Mesothelial cell of epicardium (in vitro differentiated cells): ENCODE results near the gene LRP2BP. TPM values are rescaled to one million over a fixed set of nuclear protein-coding genes. Genes with fewer than 3 reads are reported as not detected.
"Not testable (repeated sequence)": the region's sequence is repeated elsewhere in the genome, so short reads cannot be mapped to it uniquely, and the experiment has no call there.

Experiments used
- DNase-seq, 2 experiments: peaks; one replicate each; pipeline ENCODE4 v3.0.0; 2021; ENCODE audit warnings: low spot score in 2 of 2; ENCODE audit not compliant: unreplicated experiment in 2 of 2
- H3K27ac Mint-ChIP-seq: 2 replicates; pipeline ENCODE4 v1.8.0; 2021; ENCODE audit warnings: mixed read lengths
- H3K27me3 Mint-ChIP-seq: 2 replicates; pipeline ENCODE4 v1.8.0; 2021; ENCODE audit warnings: low read depth, mixed read lengths
- H3K36me3 Mint-ChIP-seq: 2 replicates; pipeline ENCODE4 v1.8.0; 2021; ENCODE audit warnings: mixed read lengths
- H3K4me1 Mint-ChIP-seq: 2 replicates; pipeline ENCODE4 v1.8.0; 2021; ENCODE audit warnings: mixed read lengths
- H3K4me3 Mint-ChIP-seq: 2 replicates; pipeline ENCODE4 v1.8.0; 2021; ENCODE audit warnings: mild to moderate bottlenecking, moderate library complexity, mixed read lengths
- H3K9me3 Mint-ChIP-seq: 2 replicates; pipeline ENCODE4 v1.8.0; 2021; ENCODE audit warnings: mixed read lengths
- CTCF ChIP-seq: fragments of 200-600 bp; sonication (generic); IDR thresholded peaks from one replicate; pipeline ENCODE4 v1.5.0; 2021; ENCODE audit warnings: antibody characterized with exemption; ENCODE audit not compliant: unreplicated experiment
- total RNA-seq: library from RNA; stranded (reverse); gene quantifications from 3 replicates; pipeline ENCODE4 v1.2.1, GENCODE V29; 2021

The LRP2BP gene
- total RNA-seq, 1 donor from 2014 or later: 1.6 TPM

GRCh38 chr4:185363251-185363650, 32.5 kb downstream of the LRP2BP start:
- H3K36me3 Mint-ChIP-seq: peaks cover under 1% of the 10 kb centered on the region
- H3K27ac Mint-ChIP-seq: no peak overlapping the region
- no peak for DNase-seq
- no peaks in the 10 kb centered on the region for H3K9me3 Mint-ChIP-seq
- H3K4me3 Mint-ChIP-seq: no peak overlapping the region
- H3K27me3 Mint-ChIP-seq: no peaks in the 10 kb centered on the region
- peaks cover 9% of the 10 kb centered on the region for H3K4me1 Mint-ChIP-seq
- TF ChIP-seq CTCF: no peak

GRCh38 chr4:185362570-185362969, 33.2 kb downstream of the LRP2BP start:
- H3K36me3 Mint-ChIP-seq, H3K27me3 Mint-ChIP-seq, H3K9me3 Mint-ChIP-seq, H3K4me3 Mint-ChIP-seq, DNase-seq, H3K27ac Mint-ChIP-seq, H3K4me1 Mint-ChIP-seq: not testable (repeated sequence)

DNA sequence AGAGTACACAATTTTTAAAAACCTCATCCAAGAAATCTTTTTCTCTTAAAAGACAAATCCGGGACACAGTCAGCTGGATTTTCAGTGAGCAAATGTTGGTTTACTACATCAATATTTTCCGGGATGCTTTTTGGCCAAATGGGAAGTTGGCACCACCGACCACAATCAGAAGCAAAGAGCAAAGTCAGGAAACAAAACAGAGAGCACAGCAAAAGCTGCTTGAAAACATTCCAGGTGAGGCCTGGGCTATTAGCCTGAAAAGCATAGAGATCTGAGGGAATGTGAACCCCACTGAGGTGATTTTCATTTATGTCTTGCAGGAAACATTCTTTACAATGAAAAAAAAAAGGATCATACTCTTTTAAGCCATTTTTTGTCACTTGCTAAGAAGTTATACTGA, 33.9 kb downstream of the LRP2BP start:
- no peak for DNase-seq
- Mint-ChIP-seq H3K27ac (no peak overlapping the region), H3K27me3 (no peaks in the 10 kb centered on the region), H3K4me3 (no peak overlapping the region), H3K9me3 (no peaks in the 10 kb centered on the region), H3K36me3 (peaks cover 3% of the 10 kb centered on the region), H3K4me1 (peaks cover 9% of the 10 kb centered on the region)
- TF ChIP-seq CTCF: no peak

- TF ChIP-seq CTCF: no peak
- Mint-ChIP-seq H3K4me3 (no peak overlapping the region), H3K36me3 (peaks cover 3% of the 10 kb centered on the region), H3K27ac (no peak overlapping the region), H3K9me3 (no peaks in the 10 kb centered on the region), H3K27me3 (no peaks in the 10 kb centered on the region), H3K4me1 (peaks cover 9% of the 10 kb centered on the region)
- DNase-seq: no peak
These were observed 35.8 kb downstream of the LRP2BP start for GRCh38 chr4:185359767-185360446.

- no peak overlapping the region for H3K27ac Mint-ChIP-seq
- DNase-seq: no peak
- H3K4me1 Mint-ChIP-seq: peaks cover 7% of the 10 kb centered on the region
- H3K36me3 Mint-ChIP-seq: peaks cover 6% of the 10 kb centered on the region
- TF ChIP-seq CTCF: no peak
- no peaks in the 10 kb centered on the region for H3K27me3 Mint-ChIP-seq
- H3K4me3 Mint-ChIP-seq: no peak overlapping the region
- no peaks in the 10 kb centered on the region for H3K9me3 Mint-ChIP-seq
These were observed 36.8 kb downstream of the LRP2BP start for GRCh38 chr4:185358959-185359358.

DNA sequence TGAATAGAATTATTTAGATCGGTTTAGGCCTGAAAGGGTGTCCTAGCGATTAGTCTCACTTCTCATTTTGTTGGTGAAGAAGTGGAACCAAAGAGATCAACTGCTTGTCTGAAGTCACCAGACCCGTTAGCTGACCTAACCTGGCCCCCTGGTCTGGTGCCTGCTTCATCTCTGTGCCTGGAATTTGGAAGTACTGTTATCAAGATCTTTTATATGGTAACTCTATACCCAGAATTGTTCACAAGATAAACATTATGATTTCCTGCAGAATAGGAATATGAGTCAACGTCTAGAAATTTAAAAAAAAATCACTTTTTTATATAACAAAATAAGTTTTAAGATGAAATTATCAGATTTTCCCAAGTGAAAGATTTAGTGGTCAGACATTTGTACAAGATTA, 37.2 kb downstream of the LRP2BP start:
- Mint-ChIP-seq H3K9me3 (no peaks in the 10 kb centered on the region), H3K36me3 (peaks cover 6% of the 10 kb centered on the region), H3K27me3 (no peaks in the 10 kb centered on the region), H3K27ac (no peak overlapping the region), H3K4me3 (no peak overlapping the region), H3K4me1 (peaks cover 6% of the 10 kb centered on the region)
- no peak for DNase-seq
- TF ChIP-seq CTCF: no peak
